Endothelial cell of hepatic sinusoid (primary cell): Measurements from ENCODE around the gene RUNDC3A.
"Not testable (repeated sequence)": the region's sequence is repeated elsewhere in the genome, so short reads cannot be mapped to it uniquely, and the experiment has no call there.

ENCODE experiments used
- in situ Hi-C: cut with HindIII; loops from 2 replicates; pipeline ENCODE4 v1.10.0; 2017; ENCODE audit warnings: low sequenced_read_pairs

The RUNDC3A gene

GRCh38 chr17:44354582-44355561 is 46.5 kb downstream of the RUNDC3A start:
- in situ Hi-C loops = no loop called here

GRCh38 chr17:44355642-44356099 is 47.3 kb downstream of the RUNDC3A start:
- in situ Hi-C loops = no loop called here

- in situ Hi-C loops = no loop called here
Observed at GRCh38 chr17:44356241-44356640, 47.8 kb downstream of the RUNDC3A start.

DNA sequence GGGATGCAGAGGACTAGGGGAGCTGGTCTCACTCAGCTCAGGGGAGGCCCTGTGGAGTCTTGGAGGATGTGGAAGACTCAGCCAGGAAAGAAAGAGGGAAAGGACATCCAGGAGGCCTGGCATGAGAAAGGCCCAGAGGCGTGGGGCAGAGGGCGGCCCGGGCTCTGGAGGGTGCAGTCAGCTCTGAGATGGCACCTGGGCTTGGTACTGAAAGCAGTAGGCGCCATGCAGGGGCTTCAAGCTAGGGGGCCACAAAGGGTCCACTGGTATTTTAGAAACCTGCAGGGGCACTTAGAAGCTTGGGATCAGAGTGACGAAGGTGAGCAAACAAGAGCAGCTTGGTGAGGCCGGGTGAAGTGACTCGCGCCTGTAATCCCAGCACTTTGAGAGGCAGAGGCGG is 49.7 kb downstream of the RUNDC3A start:
- in situ Hi-C loops = no loop called here

- in situ Hi-C loops = no loop called here
Observed at GRCh38 chr17:44359006-44359405, 50.6 kb downstream of the RUNDC3A start.

DNA sequence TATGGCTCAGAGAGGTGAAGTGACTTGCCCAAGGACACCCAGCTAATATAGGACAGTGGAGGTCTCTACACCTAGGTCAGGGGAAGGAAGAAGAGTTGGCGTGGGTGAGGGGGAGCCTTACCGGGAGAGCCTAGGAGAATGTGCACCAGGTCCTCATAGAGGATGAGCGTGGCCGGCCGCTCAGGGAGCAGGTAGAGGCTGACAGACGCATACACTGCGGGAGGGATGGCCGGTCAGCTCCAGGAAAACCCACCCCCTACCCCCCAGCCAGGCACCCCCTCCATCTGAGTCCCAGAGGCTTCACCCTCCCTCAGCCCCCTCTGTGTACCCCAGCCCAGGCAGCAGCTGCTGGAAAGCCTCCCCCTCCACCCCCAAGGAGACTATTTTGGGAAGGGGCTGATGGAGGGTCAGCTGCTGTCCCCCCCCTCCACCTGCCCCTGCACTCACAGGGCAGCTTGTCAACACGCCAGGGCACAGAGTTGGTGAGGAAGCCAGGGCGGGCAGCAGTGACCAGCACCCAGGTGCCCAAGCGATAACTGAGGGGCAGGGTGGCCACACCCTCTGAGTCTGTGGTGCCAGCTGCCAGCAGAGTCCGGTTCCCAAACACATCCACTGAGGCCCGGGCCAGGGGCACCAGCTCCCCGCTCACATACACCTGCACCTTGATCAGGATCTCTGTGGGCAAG is 51.2 kb downstream of the RUNDC3A start:
- in situ Hi-C loops = no loop called here

DNA sequence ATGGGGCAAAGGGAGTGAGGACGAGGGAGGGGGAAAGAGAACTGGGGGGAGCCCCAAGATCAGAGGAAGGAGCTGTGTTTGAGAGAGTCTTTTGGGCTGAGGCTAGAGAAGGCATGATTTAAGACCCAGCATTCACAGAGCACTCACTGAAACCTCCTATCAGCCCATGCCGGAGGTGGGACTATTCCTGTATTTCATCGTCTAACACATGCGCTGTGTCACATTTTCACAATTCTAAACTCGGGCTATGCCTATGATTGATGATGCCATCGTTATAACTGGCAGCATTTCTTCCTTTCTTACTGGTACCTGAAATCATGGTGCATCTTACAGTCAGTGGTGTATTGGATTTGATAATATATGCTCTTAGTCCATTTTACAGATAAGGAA is 51.7 kb downstream of the RUNDC3A start:
- in situ Hi-C loops = no loop called here

GRCh38 chr17:44360826-44361225 is 52.4 kb downstream of the RUNDC3A start:
- in situ Hi-C loops = no loop called here

GRCh38 chr17:44361292-44362260 is 53.2 kb downstream of the RUNDC3A start:
- in situ Hi-C loops = no loop called here

DNA sequence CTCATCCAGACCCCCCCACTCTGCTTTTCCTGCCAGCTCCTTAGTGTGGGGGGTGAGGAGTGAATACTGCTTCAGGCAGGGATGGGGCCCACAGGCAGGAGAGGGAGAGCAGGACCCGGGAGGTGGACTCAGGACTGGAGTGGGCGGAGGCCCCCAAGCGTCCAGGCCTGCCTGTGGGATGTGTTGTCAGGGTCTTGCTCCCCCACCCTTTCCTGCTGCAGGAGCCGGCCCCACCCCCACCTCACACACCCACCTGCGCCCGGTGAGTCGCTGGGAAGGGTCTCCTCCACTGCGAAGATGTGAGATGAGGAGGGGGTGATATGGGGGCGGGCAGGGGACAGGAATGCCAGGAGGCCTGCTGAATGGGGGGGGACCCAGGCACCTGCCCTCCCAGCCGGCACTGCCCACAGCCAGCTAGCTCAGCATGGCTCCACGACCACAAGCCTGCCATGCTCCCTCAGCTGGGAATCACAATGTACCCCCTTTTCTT is 54.1 kb downstream of the RUNDC3A start:
- in situ Hi-C loops = no loop called here

- in situ Hi-C loops = no loop called here
Observed at GRCh38 chr17:44362949-44363612, 54.7 kb downstream of the RUNDC3A start.

DNA sequence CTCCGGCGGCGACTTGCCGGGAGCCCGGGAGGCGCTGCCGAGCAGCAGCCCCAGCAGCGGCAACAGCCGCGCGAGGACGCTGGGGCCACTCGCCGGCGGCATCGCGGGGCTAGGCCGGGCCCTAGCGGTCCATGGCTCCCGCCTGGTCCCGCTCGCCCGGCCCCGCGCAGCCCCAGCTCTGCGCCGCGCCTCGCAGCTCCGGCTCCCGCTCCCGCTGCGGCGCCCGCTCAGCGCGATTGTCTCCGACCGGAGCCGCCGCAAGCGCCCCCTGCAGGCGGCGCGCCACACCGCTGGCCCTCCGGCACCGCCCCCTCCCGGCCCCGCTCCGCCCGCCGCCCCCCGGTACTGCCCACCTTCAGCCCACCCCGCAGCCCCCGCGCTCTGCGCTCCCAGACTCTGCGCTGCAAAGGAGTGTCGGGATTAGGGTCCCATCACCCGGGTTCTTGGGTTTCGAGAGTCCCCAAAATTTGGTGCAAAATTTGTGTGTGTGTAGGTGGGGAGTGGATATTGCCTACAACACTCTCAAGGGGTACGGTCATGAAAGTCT is 55.3 kb downstream of the RUNDC3A start, which contains the start of gene FAM171A2:
Gene FAM171A2 (minus strand): TSS at position 241 of the 547 bp plus-strand sequence. CDS start 139 bp downstream, at position 102.
- in situ Hi-C loops = no loop called here

DNA sequence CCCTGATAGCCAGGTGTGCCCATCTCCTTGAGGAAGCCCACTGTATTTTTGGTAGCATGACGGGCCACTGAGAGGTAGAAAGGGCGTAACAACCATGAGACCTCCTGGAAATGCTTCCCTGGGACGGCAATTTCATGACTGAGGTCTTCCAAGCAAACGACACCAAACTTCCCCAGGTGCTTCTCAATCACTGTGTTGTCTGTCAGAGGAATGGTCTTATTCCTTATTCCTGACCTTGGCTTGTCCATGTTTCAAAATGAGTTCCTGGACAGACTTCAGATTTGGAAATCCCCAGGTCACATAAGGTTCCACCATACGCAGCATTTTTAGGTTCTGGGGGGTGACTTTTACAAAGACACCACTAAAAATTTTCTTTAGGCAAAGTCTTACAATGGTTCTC is 56.6 kb downstream of the RUNDC3A start:
- in situ Hi-C loops = not testable (repeated sequence)

DNA sequence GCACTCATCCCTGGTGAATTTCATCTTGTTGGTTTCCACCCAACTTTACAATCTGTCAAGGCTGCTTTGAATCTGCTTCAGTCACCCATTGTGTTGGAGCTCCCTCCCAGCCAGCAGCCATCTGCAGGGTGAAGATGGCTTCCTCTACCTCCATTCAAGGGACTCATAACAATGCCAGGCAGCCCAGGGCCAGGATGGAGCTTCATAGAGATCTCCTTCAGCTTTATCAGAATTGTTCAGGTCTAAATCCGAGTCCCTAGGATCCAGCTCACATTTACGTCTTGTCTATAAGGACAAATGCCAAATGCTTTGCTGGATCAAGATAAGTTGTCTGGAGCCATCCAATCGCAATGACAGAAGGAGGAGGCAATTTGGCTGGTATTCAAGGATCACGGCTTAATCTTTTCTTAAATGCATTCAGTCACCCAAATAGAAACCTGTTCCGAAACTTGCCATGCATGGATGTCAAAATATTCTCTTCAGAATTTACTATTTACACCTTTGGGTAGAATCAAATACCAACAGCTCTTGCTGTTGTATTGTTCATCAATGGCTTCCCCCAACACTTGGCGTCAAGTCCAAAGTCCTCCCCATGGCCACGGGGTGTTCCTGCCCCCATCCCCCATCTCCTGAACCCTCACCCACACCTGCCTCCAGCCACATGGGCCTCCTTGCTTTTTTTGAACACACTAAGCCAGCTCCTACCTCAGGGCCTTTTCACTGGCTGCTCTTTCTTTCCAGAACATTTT is 59.0 kb downstream of the RUNDC3A start:
- in situ Hi-C loops = no loop called here
